DOHH2 (cell line): ENCODE results near the gene INSR.

Experiments used
- H3F3A ChIP-seq: fragments of 200-600 bp; sonication (generic), shearing (Covaris generic); 2 replicates; pipeline ENCODE4 v1.6.0; 2016; ENCODE audit warnings: antibody characterized with exemption, mild to moderate bottlenecking; ENCODE audit not compliant: control insufficient read depth, insufficient read depth
- H3K27ac ChIP-seq: fragments of 200-600 bp; sonication (generic); 2 replicates; pipeline ENCODE4 v1.5.1; 2014; ENCODE audit warnings: low read depth, mild to moderate bottlenecking, low read length, moderate library complexity
- H3K27me3 ChIP-seq: fragments of 200-600 bp; sonication (generic); 2 replicates; pipeline ENCODE4 v1.6.1; 2014; ENCODE audit warnings: mild to moderate bottlenecking, low read length, mixed read lengths; ENCODE audit not compliant: control insufficient read depth
- H3K36me3 ChIP-seq: fragments of 200-600 bp; sonication (generic); 2 replicates; pipeline ENCODE4 v1.6.1; 2014; ENCODE audit warnings: mild to moderate bottlenecking, low read length, moderate library complexity, mixed read lengths; ENCODE audit not compliant: control insufficient read depth
- H3K4me1 ChIP-seq: fragments of 200-600 bp; sonication (generic); 2 replicates; pipeline ENCODE4 v1.6.1; 2014; ENCODE audit warnings: mild to moderate bottlenecking, low read length, mixed read lengths; ENCODE audit not compliant: control insufficient read depth
- H3K4me2 ChIP-seq: fragments of 200-600 bp; sonication (generic); 2 replicates; pipeline ENCODE4 v1.6.0; 2014; ENCODE audit warnings: mild to moderate bottlenecking, low read length, moderate library complexity
- H3K4me3 ChIP-seq: fragments of 200-600 bp; sonication (generic); 2 replicates; pipeline ENCODE4 v1.5.1; 2014; ENCODE audit warnings: mild to moderate bottlenecking, low read length, mixed read lengths
- H3K79me2 ChIP-seq: fragments of 200-600 bp; sonication (generic); 2 replicates; pipeline ENCODE4 v1.6.1; 2014; ENCODE audit warnings: mild to moderate bottlenecking, low read length, mixed read lengths; ENCODE audit not compliant: control insufficient read depth
- H3K9me2 ChIP-seq: fragments of 200-600 bp; sonication (generic); replicated peaks from 2 replicates; pipeline ENCODE4 v1.6.1; 2014; ENCODE audit warnings: mild to moderate bottlenecking, low read length, mixed read lengths; ENCODE audit not compliant: control insufficient read depth
- H3K9me3 ChIP-seq: fragments of 200-600 bp; sonication (generic); 2 replicates; pipeline ENCODE4 v1.6.1; 2014; ENCODE audit warnings: antibody characterized with exemption, low read length, mixed read lengths; ENCODE audit not compliant: control insufficient read depth, insufficient read depth
- H4K20me1 ChIP-seq: fragments of 200-600 bp; sonication (generic); 2 replicates; pipeline ENCODE4 v1.6.0; 2014; ENCODE audit warnings: low read depth, mild to moderate bottlenecking, antibody characterized with exemption, low read length, moderate library complexity; ENCODE audit not compliant: control insufficient read depth, insufficient read depth
- EZH2phosphoT487 ChIP-seq: fragments of 200-600 bp; sonication (generic); IDR thresholded peaks from 2 replicates; pipeline ENCODE4 v1.6.1; 2017; ENCODE audit warnings: borderline replicate concordance, mild to moderate bottlenecking, antibody characterized with exemption, low read length, moderate library complexity, mixed read lengths
- TF ChIP-seq, protein P1 (sequence below): fragments of 200-600 bp; sonication (generic); IDR thresholded peaks from one replicate; pipeline ENCODE4 v1.5.1; 2014; ENCODE audit warnings: antibody characterized with exemption, mild to moderate bottlenecking, low read depth, low read length; ENCODE audit not compliant: poor library complexity, severe bottlenecking

The INSR gene

DNA sequence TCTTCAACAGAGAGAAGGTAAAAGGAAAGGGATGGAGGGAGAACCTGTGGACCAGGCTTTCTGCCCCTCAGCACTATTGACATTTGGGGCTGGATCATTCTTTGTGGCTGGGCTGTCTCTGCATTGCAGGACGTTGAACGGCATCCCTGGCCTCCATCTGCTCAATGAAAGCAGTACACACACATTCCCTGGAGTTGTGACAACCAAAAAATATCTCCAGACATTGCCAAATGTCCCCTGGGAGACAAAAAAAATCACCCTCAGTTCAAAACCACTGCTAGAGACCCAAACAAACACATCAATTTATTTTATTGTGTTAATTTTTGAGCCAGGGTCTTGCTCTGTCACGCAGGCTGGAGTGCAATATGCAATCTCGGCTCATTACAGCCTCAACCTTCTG is 43.3 kb downstream of the INSR start:
- Histone ChIP-seq H3K9me2 (no peaks in the 10 kb centered on the region), H3K27me3 (no peaks in the 10 kb centered on the region), H3K36me3 (no peaks in the 10 kb centered on the region), H3K4me1 (peaks cover 19% of the 10 kb centered on the region), H3K79me2 (no peaks in the 10 kb centered on the region), H3F3A (no peaks in the 10 kb centered on the region), H3K9me3 (peaks cover 7% of the 10 kb centered on the region), H3K27ac (no peak overlapping the region), H3K4me2 (peak overlapping the region; percentile 25), H4K20me1 (no peaks in the 10 kb centered on the region), H3K4me3 (no peak overlapping the region)
- TF ChIP-seq, protein P1, sequence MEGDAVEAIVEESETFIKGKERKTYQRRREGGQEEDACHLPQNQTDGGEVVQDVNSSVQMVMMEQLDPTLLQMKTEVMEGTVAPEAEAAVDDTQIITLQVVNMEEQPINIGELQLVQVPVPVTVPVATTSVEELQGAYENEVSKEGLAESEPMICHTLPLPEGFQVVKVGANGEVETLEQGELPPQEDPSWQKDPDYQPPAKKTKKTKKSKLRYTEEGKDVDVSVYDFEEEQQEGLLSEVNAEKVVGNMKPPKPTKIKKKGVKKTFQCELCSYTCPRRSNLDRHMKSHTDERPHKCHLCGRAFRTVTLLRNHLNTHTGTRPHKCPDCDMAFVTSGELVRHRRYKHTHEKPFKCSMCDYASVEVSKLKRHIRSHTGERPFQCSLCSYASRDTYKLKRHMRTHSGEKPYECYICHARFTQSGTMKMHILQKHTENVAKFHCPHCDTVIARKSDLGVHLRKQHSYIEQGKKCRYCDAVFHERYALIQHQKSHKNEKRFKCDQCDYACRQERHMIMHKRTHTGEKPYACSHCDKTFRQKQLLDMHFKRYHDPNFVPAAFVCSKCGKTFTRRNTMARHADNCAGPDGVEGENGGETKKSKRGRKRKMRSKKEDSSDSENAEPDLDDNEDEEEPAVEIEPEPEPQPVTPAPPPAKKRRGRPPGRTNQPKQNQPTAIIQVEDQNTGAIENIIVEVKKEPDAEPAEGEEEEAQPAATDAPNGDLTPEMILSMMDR = no peak
- TF ChIP-seq EZH2phosphoT487 = no peak

DNA sequence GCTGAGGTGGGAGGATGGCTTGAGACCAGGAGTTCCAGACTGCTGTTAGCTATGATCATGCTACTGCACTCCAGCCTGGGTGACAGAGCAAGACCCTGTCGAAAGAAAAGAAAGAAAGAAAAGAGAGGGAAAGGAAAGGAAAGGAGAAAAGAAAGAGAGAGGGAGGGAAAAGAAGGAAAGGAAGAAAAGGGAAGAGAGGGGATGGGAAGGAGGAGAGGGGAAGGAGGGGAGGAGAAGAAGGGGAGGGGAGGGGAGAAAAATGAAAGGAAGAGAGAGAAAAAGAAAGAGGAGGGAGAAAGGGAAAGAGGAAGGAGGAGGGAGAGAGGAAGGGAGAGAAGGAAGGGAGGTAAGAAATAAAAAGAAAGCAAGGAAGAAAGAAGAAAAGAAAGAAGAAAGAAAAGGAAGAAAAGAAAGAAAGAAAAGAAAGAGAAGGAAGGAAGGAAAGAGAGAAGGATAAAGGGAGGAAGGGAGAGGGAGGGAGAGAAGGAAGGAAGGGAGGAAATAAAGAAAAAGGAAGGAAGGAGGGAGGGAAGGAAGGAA is 44.1 kb downstream of the INSR start:
- Histone ChIP-seq H4K20me1 (no peaks in the 10 kb centered on the region), H3K4me1 (peaks cover 19% of the 10 kb centered on the region), H3K36me3 (no peaks in the 10 kb centered on the region), H3K9me3 (peaks cover 7% of the 10 kb centered on the region), H3K79me2 (no peaks in the 10 kb centered on the region), H3K4me3 (no peak overlapping the region), H3K27ac (no peak overlapping the region), H3K4me2 (no peak overlapping the region), H3K27me3 (no peaks in the 10 kb centered on the region), H3F3A (no peaks in the 10 kb centered on the region), H3K9me2 (no peaks in the 10 kb centered on the region)
- TF ChIP-seq EZH2phosphoT487 = no peak
- TF ChIP-seq, protein P1 = no peak

DNA sequence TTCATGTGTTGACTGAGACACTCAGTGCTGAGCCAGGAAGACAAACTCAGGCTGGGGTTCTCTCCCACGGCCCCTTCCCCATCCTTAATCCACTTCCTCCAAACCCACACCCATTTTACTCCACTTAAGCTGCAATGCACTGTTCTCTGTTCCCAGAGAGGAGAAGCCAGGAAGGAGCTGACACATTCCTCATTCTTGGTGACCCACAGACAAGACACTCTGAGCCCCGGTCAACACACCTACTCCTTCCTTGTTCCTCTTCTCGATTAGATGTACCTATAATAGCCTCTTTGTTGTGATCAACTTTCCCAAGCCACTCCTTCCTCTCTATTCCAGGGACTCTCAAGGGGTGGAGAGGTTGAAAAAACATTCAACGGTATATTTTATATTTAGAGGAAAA is 47.1 kb downstream of the INSR start:
- H4K20me1 ChIP-seq = no peaks in the 10 kb centered on the region
- no peaks in the 10 kb centered on the region for H3K36me3 ChIP-seq
- H3K27ac ChIP-seq = no peak overlapping the region
- no peak overlapping the region for H3K4me3 ChIP-seq
- no peaks in the 10 kb centered on the region for H3K27me3 ChIP-seq
- peaks cover 38% of the 10 kb centered on the region for H3K4me1 ChIP-seq
- no peak overlapping the region for H3K4me2 ChIP-seq
- TF ChIP-seq, protein P1 = no peak
- TF ChIP-seq EZH2phosphoT487 = no peak
- peaks cover 7% of the 10 kb centered on the region for H3K9me3 ChIP-seq
- H3F3A ChIP-seq = peaks cover 12% of the 10 kb centered on the region
- no peaks in the 10 kb centered on the region for H3K9me2 ChIP-seq
- no peaks in the 10 kb centered on the region for H3K79me2 ChIP-seq

GRCh38 chr19:7246601-7247000 is 47.6 kb downstream of the INSR start:
- H3K36me3 ChIP-seq = no peaks in the 10 kb centered on the region
- TF ChIP-seq EZH2phosphoT487 = no peak
- TF ChIP-seq, protein P1 = no peak
- no peaks in the 10 kb centered on the region for H3K27me3 ChIP-seq
- H3K9me2 ChIP-seq = no peaks in the 10 kb centered on the region
- H3K4me1 ChIP-seq = peaks cover 43% of the 10 kb centered on the region
- H4K20me1 ChIP-seq = no peaks in the 10 kb centered on the region
- peaks cover 7% of the 10 kb centered on the region for H3K9me3 ChIP-seq
- H3K4me2 ChIP-seq = no peak overlapping the region
- H3K27ac ChIP-seq = no peak overlapping the region
- H3K4me3 ChIP-seq = no peak overlapping the region
- H3F3A ChIP-seq = peaks cover 12% of the 10 kb centered on the region
- 0 out of 2 replicates have a peak, but pooled peaks cover 3% of the 10 kb centered on the region for H3K79me2 ChIP-seq
